Activated CD4-positive, alpha-beta T cell treated with anti-CD3 and anti-CD28 coated beads, Interleukin-2, amount 50 U/mL, for 1 hour (primary cell): ENCODE data around the gene GLRX2.
A peak's percentile ranks its signal among the peaks of the same experiment; 100 is the strongest.
"Not testable (repeated sequence)": the region's sequence is repeated elsewhere in the genome, so short reads cannot be mapped to it uniquely, and the experiment has no call there.

ENCODE experiments used
- DNase-seq: peaks from one replicate; pipeline ENCODE4 v3.0.0-alpha.2; 2020

GLRX2 gene

GRCh38 chr1:193104907-193105820 is at the start of gene GLRX2:
TSS of gene GLRX2 (minus strand) at chr1:193105414. CDS start at chr1:193105382, 32 bp downstream.
- DNase-seq: peak; percentile 63

GRCh38 chr1:193144999-193145398 is 39.8 kb upstream of the GLRX2 start:
- no peak for DNase-seq

- DNase-seq: no peak
Observed at GRCh38 chr1:193144361-193144938, 39.2 kb upstream of the GLRX2 start.

GRCh38 chr1:193143285-193143684 is 38.1 kb upstream of the GLRX2 start:
- DNase-seq: no peak

- no peak for DNase-seq
Observed at GRCh38 chr1:193142409-193142808, 37.2 kb upstream of the GLRX2 start.

GRCh38 chr1:193141804-193142203 is 36.6 kb upstream of the GLRX2 start:
- DNase-seq: no peak

- DNase-seq: no peak
Observed at GRCh38 chr1:193140254-193140653, 35.0 kb upstream of the GLRX2 start.

GRCh38 chr1:193131266-193131860 is 26.1 kb upstream of the GLRX2 start:
- DNase-seq: no peak

GRCh38 chr1:193125369-193125768 is 20.2 kb upstream of the GLRX2 start:
- no peak for DNase-seq

GRCh38 chr1:193123751-193124150 is 18.5 kb upstream of the GLRX2 start:
- no peak for DNase-seq

- peak; percentile 99 for DNase-seq
Observed at GRCh38 chr1:193121616-193122593, 16.7 kb upstream of the GLRX2 start, which contains the start of gene CDC73. TSS of gene CDC73 (plus strand) at chr1:193122031. CDS start at chr1:193122201, 170 bp downstream.

GRCh38 chr1:193120604-193121166 is 15.5 kb upstream of the GLRX2 start:
- DNase-seq: no peak

- DNase-seq: no peak
Observed at GRCh38 chr1:193118803-193119730, 13.9 kb upstream of the GLRX2 start.

- DNase-seq: no peak
Observed at GRCh38 chr1:193118194-193118593, 13.0 kb upstream of the GLRX2 start.

- DNase-seq: not testable (repeated sequence)
Observed at GRCh38 chr1:193117167-193117566, 12.0 kb upstream of the GLRX2 start.

- no peak for DNase-seq
Observed at GRCh38 chr1:193115629-193116227, 10.5 kb upstream of the GLRX2 start.

GRCh38 chr1:193114485-193115095 is 9.4 kb upstream of the GLRX2 start:
- no peak for DNase-seq

GRCh38 chr1:193113992-193114332 is 8.7 kb upstream of the GLRX2 start:
- DNase-seq: no peak

- DNase-seq: no peak
Observed at GRCh38 chr1:193113258-193113991, 8.2 kb upstream of the GLRX2 start.
